ENCODE results near the gene MOB3B.

DNA sequence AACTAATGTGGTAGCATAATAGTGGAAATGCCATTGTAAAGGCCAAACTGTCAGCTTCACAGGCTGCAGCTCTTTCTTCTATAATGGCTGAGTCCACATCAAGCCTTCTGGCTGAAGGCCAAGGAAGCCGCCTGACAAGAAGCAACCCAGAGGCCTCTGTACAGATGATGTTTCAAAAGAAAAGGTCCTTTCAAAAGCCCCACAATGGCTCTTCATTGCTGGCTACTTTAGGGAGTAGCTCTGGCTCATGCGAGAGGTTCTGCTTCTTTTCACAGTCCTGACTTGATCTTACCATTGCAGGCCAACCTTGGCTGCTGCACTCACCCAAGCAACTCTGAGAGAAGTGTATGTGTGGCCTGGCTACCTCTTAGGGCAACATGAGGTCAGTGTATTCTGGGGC lies 178.2 kb downstream of the MOB3B start:
- TF ChIP-seq, protein P1, sequence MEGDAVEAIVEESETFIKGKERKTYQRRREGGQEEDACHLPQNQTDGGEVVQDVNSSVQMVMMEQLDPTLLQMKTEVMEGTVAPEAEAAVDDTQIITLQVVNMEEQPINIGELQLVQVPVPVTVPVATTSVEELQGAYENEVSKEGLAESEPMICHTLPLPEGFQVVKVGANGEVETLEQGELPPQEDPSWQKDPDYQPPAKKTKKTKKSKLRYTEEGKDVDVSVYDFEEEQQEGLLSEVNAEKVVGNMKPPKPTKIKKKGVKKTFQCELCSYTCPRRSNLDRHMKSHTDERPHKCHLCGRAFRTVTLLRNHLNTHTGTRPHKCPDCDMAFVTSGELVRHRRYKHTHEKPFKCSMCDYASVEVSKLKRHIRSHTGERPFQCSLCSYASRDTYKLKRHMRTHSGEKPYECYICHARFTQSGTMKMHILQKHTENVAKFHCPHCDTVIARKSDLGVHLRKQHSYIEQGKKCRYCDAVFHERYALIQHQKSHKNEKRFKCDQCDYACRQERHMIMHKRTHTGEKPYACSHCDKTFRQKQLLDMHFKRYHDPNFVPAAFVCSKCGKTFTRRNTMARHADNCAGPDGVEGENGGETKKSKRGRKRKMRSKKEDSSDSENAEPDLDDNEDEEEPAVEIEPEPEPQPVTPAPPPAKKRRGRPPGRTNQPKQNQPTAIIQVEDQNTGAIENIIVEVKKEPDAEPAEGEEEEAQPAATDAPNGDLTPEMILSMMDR (conservative IDR thresholded peaks at IDR 0.05; ENCODE audit: low read depth, low read length) = no peak
- no peak for TF ChIP-seq EZH2 (IDR thresholded peaks at IDR 0.05; ENCODE audit: borderline replicate concordance, low read depth, low read length, poor library complexity, severe bottlenecking)
